ENCODE data around the gene SRRM2.

Gene SRRM2

GRCh38 chr16:2779978-2780898 lies 27.8 kb downstream of the SRRM2 start:
- no peak overlapping the region for H3K27ac ChIP-seq (ENCODE audit: low read length)
- H3K9me3 ChIP-seq (ENCODE audit: control insufficient read depth in 2 of 2, low read length in 2 of 2): no peaks in the 10 kb centered on the region
- no peaks in the 10 kb centered on the region for H3K36me3 ChIP-seq (ENCODE audit: control insufficient read depth in 2 of 2, insufficient read depth in 2 of 2, low read length in 2 of 2)
- no peak overlapping the region for H3K4me3 ChIP-seq (ENCODE audit: low read length in 2 of 2)
- H3K9ac ChIP-seq (ENCODE audit: low read length in 2 of 2): no peak overlapping the region
- peaks cover 28% of the 10 kb centered on the region for H3K4me1 ChIP-seq (ENCODE audit: control insufficient read depth, insufficient read depth, low read length)
- H3K27me3 ChIP-seq (ENCODE audit: control insufficient read depth in 1 of 2, insufficient read depth in 2 of 2, low read length in 2 of 2): peaks cover 7 to 8% of the 10 kb centered on the region in 2 donors

GRCh38 chr16:2782583-2783351 lies 30.3 kb downstream of the SRRM2 start:
- no peaks in the 10 kb centered on the region for H3K36me3 ChIP-seq (ENCODE audit: control insufficient read depth in 2 of 2, insufficient read depth in 2 of 2, low read length in 2 of 2)
- H3K27me3 ChIP-seq (ENCODE audit: control insufficient read depth in 1 of 2, insufficient read depth in 2 of 2, low read length in 2 of 2): peaks cover 20 to 26% of the 10 kb centered on the region in 2 donors
- peaks cover 19% of the 10 kb centered on the region for H3K4me1 ChIP-seq (ENCODE audit: control insufficient read depth, insufficient read depth, low read length)
- no peak overlapping the region for H3K27ac ChIP-seq (ENCODE audit: low read length)
- no peaks in the 10 kb centered on the region for H3K9me3 ChIP-seq (ENCODE audit: control insufficient read depth in 2 of 2, low read length in 2 of 2)
- no peak overlapping the region for H3K9ac ChIP-seq (ENCODE audit: low read length in 2 of 2)
- H3K4me3 ChIP-seq (ENCODE audit: low read length in 2 of 2): no peak overlapping the region

DNA sequence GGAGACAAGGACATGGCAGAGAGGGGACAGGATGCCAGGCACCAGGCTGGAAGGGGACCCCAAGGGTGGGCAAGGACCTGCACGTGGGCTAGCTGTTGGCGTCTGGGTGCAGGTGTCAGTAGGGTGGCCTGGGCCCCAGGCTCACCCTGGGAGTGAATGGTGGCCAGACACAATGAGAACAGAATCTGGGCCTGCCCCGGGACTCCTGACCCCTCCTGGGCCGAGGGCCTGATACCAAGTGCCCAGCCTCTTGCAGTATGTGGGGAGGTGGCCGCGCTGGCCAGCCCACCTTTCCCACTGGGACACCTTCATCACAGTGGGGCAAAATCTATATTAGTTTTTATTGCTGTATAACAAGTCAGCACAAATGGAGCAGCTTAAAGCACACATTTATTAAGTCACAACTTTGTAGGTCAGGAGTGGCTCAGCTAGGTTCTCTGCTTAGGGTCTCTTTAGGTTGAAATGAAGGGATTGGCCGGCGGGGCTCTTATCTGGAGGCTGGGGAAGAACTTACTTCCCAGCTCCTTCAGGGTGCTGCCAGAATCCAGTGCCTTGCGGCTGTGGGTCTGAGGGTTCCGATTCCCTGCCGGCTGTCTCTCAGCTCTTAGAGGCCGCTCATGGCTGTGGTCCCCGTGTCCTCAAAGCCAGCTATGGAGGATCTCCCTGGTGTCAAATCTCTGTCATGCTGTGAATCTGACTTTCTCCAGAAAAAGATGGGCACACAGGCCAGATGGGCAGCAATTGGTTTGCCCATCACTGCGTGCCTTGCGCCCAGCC lies 31.3 kb downstream of the SRRM2 start:
- H3K27me3 ChIP-seq (ENCODE audit: control insufficient read depth in 1 of 2, insufficient read depth in 2 of 2, low read length in 2 of 2): peaks cover 24 to 30% of the 10 kb centered on the region in 2 donors
- no peak overlapping the region for H3K27ac ChIP-seq (ENCODE audit: low read length)
- no peaks in the 10 kb centered on the region for H3K36me3 ChIP-seq (ENCODE audit: control insufficient read depth in 2 of 2, insufficient read depth in 2 of 2, low read length in 2 of 2)

GRCh38 chr16:2784358-2785100 lies 32.1 kb downstream of the SRRM2 start:
- Histone ChIP-seq H3K27ac (ENCODE audit: low read length) (no peak overlapping the region), H3K4me3 (ENCODE audit: low read length in 2 of 2) (no peak overlapping the region), H3K9ac (ENCODE audit: low read length in 2 of 2) (no peak overlapping the region), H3K9me3 (ENCODE audit: control insufficient read depth in 2 of 2, low read length in 2 of 2) (no peaks in the 10 kb centered on the region), H3K4me1 (ENCODE audit: control insufficient read depth, insufficient read depth, low read length) (peaks cover 7% of the 10 kb centered on the region), H3K27me3 (ENCODE audit: control insufficient read depth in 1 of 2, insufficient read depth in 2 of 2, low read length in 2 of 2) (peaks cover 24 to 33% of the 10 kb centered on the region in 2 donors), H3K36me3 (ENCODE audit: control insufficient read depth in 2 of 2, insufficient read depth in 2 of 2, low read length in 2 of 2) (no peaks in the 10 kb centered on the region)

More for the DNA sequence above, 31.3 kb downstream of the SRRM2 start:
- Histone ChIP-seq H3K9ac (ENCODE audit: low read length in 2 of 2) (no peak overlapping the region), H3K9me3 (ENCODE audit: control insufficient read depth in 2 of 2, low read length in 2 of 2) (no peaks in the 10 kb centered on the region), H3K4me3 (ENCODE audit: low read length in 2 of 2) (no peak overlapping the region), H3K4me1 (ENCODE audit: control insufficient read depth, insufficient read depth, low read length) (peaks cover 9% of the 10 kb centered on the region)

GRCh38 chr16:2785101-2785991 lies 32.9 kb downstream of the SRRM2 start:
- no peaks in the 10 kb centered on the region for H3K36me3 ChIP-seq (ENCODE audit: control insufficient read depth in 2 of 2, insufficient read depth in 2 of 2, low read length in 2 of 2)
- H3K9ac ChIP-seq (ENCODE audit: low read length in 2 of 2): no peak overlapping the region
- H3K27me3 ChIP-seq (ENCODE audit: control insufficient read depth in 1 of 2, insufficient read depth in 2 of 2, low read length in 2 of 2): peaks cover 29 to 38% of the 10 kb centered on the region in 2 donors
- H3K9me3 ChIP-seq (ENCODE audit: control insufficient read depth in 2 of 2, low read length in 2 of 2): no peaks in the 10 kb centered on the region
- H3K4me3 ChIP-seq (ENCODE audit: low read length in 2 of 2): peak overlapping the region in 1 of 2 donors; percentile 49
- peaks cover 7% of the 10 kb centered on the region for H3K4me1 ChIP-seq (ENCODE audit: control insufficient read depth, insufficient read depth, low read length)
- no peak overlapping the region for H3K27ac ChIP-seq (ENCODE audit: low read length)

- no peaks in the 10 kb centered on the region for H3K9me3 ChIP-seq (ENCODE audit: control insufficient read depth in 2 of 2, low read length in 2 of 2)
- no peak overlapping the region for H3K27ac ChIP-seq (ENCODE audit: low read length)
- H3K4me3 ChIP-seq (ENCODE audit: low read length in 2 of 2): no peak overlapping the region
- peaks cover 7% of the 10 kb centered on the region for H3K4me1 ChIP-seq (ENCODE audit: control insufficient read depth, insufficient read depth, low read length)
- H3K27me3 ChIP-seq (ENCODE audit: control insufficient read depth in 1 of 2, insufficient read depth in 2 of 2, low read length in 2 of 2): peaks cover 38 to 47% of the 10 kb centered on the region in 2 donors
- no peaks in the 10 kb centered on the region for H3K36me3 ChIP-seq (ENCODE audit: control insufficient read depth in 2 of 2, insufficient read depth in 2 of 2, low read length in 2 of 2)
- H3K9ac ChIP-seq (ENCODE audit: low read length in 2 of 2): no peak overlapping the region
These were observed 33.8 kb downstream of the SRRM2 start for GRCh38 chr16:2786061-2786825.

DNA sequence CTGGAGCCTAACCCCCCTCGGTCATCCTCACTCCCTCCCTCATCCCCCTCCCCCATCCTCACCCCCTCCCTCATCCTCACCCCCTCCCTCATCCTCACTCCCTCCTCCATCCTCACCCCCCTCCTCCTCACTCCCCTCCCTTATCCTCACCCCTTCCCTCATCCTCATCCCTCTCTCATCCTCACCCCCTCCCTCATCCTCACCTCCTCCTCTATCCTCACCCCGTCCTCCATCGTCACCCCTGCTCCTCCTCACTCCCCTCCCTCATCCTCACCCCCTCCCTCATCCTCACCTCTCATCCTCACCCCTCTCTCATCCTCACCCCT lies 34.4 kb downstream of the SRRM2 start:
- Histone ChIP-seq H3K9ac (ENCODE audit: low read length in 2 of 2) (no peak overlapping the region), H3K4me1 (ENCODE audit: control insufficient read depth, insufficient read depth, low read length) (peaks cover 7% of the 10 kb centered on the region), H3K36me3 (ENCODE audit: control insufficient read depth in 2 of 2, insufficient read depth in 2 of 2, low read length in 2 of 2) (no peaks in the 10 kb centered on the region), H3K27me3 (ENCODE audit: control insufficient read depth in 1 of 2, insufficient read depth in 2 of 2, low read length in 2 of 2) (peaks cover 40 to 48% of the 10 kb centered on the region in 2 donors), H3K4me3 (ENCODE audit: low read length in 2 of 2) (no peak overlapping the region), H3K9me3 (ENCODE audit: control insufficient read depth in 2 of 2, low read length in 2 of 2) (no peaks in the 10 kb centered on the region), H3K27ac (ENCODE audit: low read length) (no peak overlapping the region)

GRCh38 chr16:2787406-2787805 lies 35.0 kb downstream of the SRRM2 start, which contains the start of gene PRSS33:
PRSS33 (minus strand) TSS chr16:2787560; CDS start chr16:2786547, 1,013 bp downstream.
- Histone ChIP-seq H3K4me3 (ENCODE audit: low read length in 2 of 2) (no peak within 1 kb of the TSS), H3K27me3 (ENCODE audit: control insufficient read depth in 1 of 2, insufficient read depth in 2 of 2, low read length in 2 of 2) (peaks cover 40 to 48% of the 10 kb centered on the region in 2 donors), H3K27ac (ENCODE audit: low read length) (no peak within 1 kb of the TSS), H3K36me3 (ENCODE audit: control insufficient read depth in 2 of 2, insufficient read depth in 2 of 2, low read length in 2 of 2) (no peaks in the 10 kb centered on the region), H3K9me3 (ENCODE audit: control insufficient read depth in 2 of 2, low read length in 2 of 2) (no peaks in the 10 kb centered on the region), H3K4me1 (ENCODE audit: control insufficient read depth, insufficient read depth, low read length) (peaks cover 7% of the 10 kb centered on the region), H3K9ac (ENCODE audit: low read length in 2 of 2) (no peak within 1 kb of the TSS)

DNA sequence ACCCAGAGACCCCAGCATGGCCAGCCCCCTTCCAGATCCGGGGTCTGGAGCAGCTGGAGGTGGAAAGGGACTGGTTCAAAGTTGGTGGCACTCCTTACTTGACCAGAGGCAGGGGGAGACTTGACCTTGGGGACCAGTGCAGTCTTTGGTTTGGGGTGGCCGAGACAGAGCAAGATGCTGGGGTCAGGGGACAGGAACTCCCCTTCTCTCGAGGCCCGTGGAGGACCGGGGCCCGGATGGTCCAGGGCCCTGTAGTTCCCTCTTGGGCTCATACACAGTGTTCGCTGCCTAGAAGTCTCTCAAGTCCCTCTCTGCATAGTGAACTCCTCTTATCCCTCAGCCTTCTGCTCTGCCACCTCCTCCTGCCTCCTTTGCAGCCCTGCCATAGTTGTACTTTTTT lies 35.5 kb downstream of the SRRM2 start:
- Histone ChIP-seq H3K4me1 (ENCODE audit: control insufficient read depth, insufficient read depth, low read length) (peaks cover 7% of the 10 kb centered on the region), H3K36me3 (ENCODE audit: control insufficient read depth in 2 of 2, insufficient read depth in 2 of 2, low read length in 2 of 2) (no peaks in the 10 kb centered on the region), H3K27me3 (ENCODE audit: control insufficient read depth in 1 of 2, insufficient read depth in 2 of 2, low read length in 2 of 2) (peaks cover 40 to 48% of the 10 kb centered on the region in 2 donors), H3K27ac (ENCODE audit: low read length) (no peak overlapping the region), H3K9ac (ENCODE audit: low read length in 2 of 2) (no peak overlapping the region), H3K4me3 (ENCODE audit: low read length in 2 of 2) (no peak overlapping the region), H3K9me3 (ENCODE audit: control insufficient read depth in 2 of 2, low read length in 2 of 2) (no peaks in the 10 kb centered on the region)

Data from stomach smooth muscle (tissue), 2 donors.